B cell (primary cell): ENCODE measurements around the gene SDF2. TPM values are rescaled to one million over a fixed set of nuclear protein-coding genes. Genes with fewer than 3 reads are reported as not detected.

Source experiments
- ATAC-seq: fragments of 200-7000 bp; cut with Tn5 transposase; one replicate; pipeline ENCODE4 v1.10.0; 2021; ENCODE audit warnings: low read depth, mild to moderate bottlenecking, moderate number of reproducible peaks, moderate library complexity
- CTCF ChIA-PET: fragments of 350-600 bp; sonication (Branson Sonifier 250); formaldehyde crosslinking; loops from one replicate; lab custom pipeline; 2021; ENCODE audit warnings: antibody characterized with exemption, inconsistent platforms; lab: Charles Lee
- POLR2A ChIA-PET: fragments of 350-600 bp; sonication (Branson Sonifier 250); formaldehyde crosslinking; loops from one replicate; lab custom pipeline; 2021; ENCODE audit warnings: antibody characterized with exemption; lab: Charles Lee
- DNase-seq: peaks from one replicate; pipeline ENCODE4 v3.0.0; 2013
- H2AFZ ChIP-seq: 2 replicates; pipeline ENCODE4 v1.6.1; 2012; ENCODE audit warnings: mild to moderate bottlenecking, low read depth, low read length; ENCODE audit not compliant: insufficient read depth, poor library complexity, severe bottlenecking
- H3K27ac ChIP-seq, 2 donors: 1 replicate in 1 of 2; 2 replicates in 1 of 2; pipeline ENCODE4 v1.5.1; 2012 to 2013; ENCODE audit warnings: low read length in 2 of 2, mild to moderate bottlenecking in 2 of 2, moderate library complexity in 1 of 2
- H3K27me3 ChIP-seq, 4 experiments: fragments of 200-600 bp in 1 of 4; sonication (generic) in 1 of 4; replicated peaks in 1 of 4; 1 replicate in 2 of 4; 2 replicates in 2 of 4; pipeline versions ENCODE4 v1.6.1 to v1.7.0; 2013 to 2016; ENCODE audit warnings: low read length in 3 of 4, mild to moderate bottlenecking in 2 of 4, mixed read lengths in 1 of 4, moderate library complexity in 1 of 4; ENCODE audit not compliant: insufficient read depth in 4 of 4, control insufficient read depth in 3 of 4; ENCODE audit errors: control extremely low read depth in 1 of 4
- H3K36me3 ChIP-seq, 2 experiments: replicated peaks in 1 of 2; 1 replicate in 1 of 2; 2 replicates in 1 of 2; pipeline versions ENCODE4 v1.6.1 to v1.7.1; 2013; ENCODE audit warnings: low read length in 1 of 2; ENCODE audit not compliant: insufficient read depth in 2 of 2, control insufficient read depth in 1 of 2; ENCODE audit errors: control extremely low read depth in 1 of 2, extremely low read depth in 1 of 2
- H3K4me1 ChIP-seq, 2 donors: fragments of 200-600 bp in 1 of 2; sonication (generic) in 1 of 2; 1 replicate in 1 of 2; 2 replicates in 1 of 2; pipeline versions ENCODE4 v1.5.1 to v1.6.1; 2013 to 2017; ENCODE audit warnings: low read length in 2 of 2; ENCODE audit not compliant: control insufficient read depth in 2 of 2, insufficient read depth in 2 of 2
- H3K4me2 ChIP-seq: replicated peaks from 2 replicates; pipeline ENCODE3; 2012; ENCODE audit warnings: mild to moderate bottlenecking, low read depth, low read length; ENCODE audit not compliant: poor library complexity, severe bottlenecking
- H3K4me3 ChIP-seq, 5 experiments: fragments of 200-600 bp in 1 of 5; sonication (generic) in 1 of 5; 1 replicate in 3 of 5; 2 replicates in 2 of 5; pipeline versions ENCODE4 v1.5.1 to v1.7.0; 2011 to 2016; ENCODE audit warnings: low read length in 4 of 5, mild to moderate bottlenecking in 4 of 5, low read depth in 2 of 5, control low read depth in 1 of 5, moderate library complexity in 1 of 5; ENCODE audit not compliant: insufficient read depth in 1 of 5; ENCODE audit errors: control extremely low read depth in 1 of 5, extremely low read depth in 1 of 5
- H3K79me2 ChIP-seq: fragments of 200-600 bp; sonication (generic); one replicate; pipeline ENCODE4 v1.6.0; 2016; ENCODE audit warnings: low read length; ENCODE audit not compliant: control insufficient read depth, insufficient read depth
- H3K9ac ChIP-seq: fragments of 200-600 bp; sonication (generic); 2 replicates; pipeline ENCODE4 v1.6.1; 2017; ENCODE audit warnings: mild to moderate bottlenecking, low read length, moderate library complexity
- H3K9me3 ChIP-seq, 3 donors: one replicate each; pipeline versions ENCODE4 v1.6.1 to v1.7.1; 2013; ENCODE audit warnings: low read length in 2 of 3; ENCODE audit not compliant: control insufficient read depth in 2 of 3, insufficient read depth in 1 of 3; ENCODE audit errors: control extremely low read depth in 1 of 3
- H4K20me1 ChIP-seq: 2 replicates; pipeline ENCODE4 v1.6.0; 2012; ENCODE audit warnings: mild to moderate bottlenecking, low read length; ENCODE audit not compliant: insufficient read depth, control insufficient read depth, poor library complexity, severe bottlenecking
- H3K27ac Mint-ChIP-seq: one replicate; pipeline ENCODE4 v1.8.0; 2021; ENCODE audit warnings: mixed read lengths
- H3K27me3 Mint-ChIP-seq: one replicate; pipeline ENCODE4 v1.8.0; 2021; ENCODE audit warnings: mixed read lengths
- H3K4me1 Mint-ChIP-seq: one replicate; pipeline ENCODE4 v1.8.0; 2021; ENCODE audit warnings: mixed read lengths
- H3K4me3 Mint-ChIP-seq: one replicate; pipeline ENCODE4 v1.8.0; 2021; ENCODE audit warnings: mixed read lengths
- H3K9me3 Mint-ChIP-seq: one replicate; pipeline ENCODE4 v1.8.0; 2022; ENCODE audit warnings: mixed read lengths; ENCODE audit not compliant: insufficient read depth
- CTCF ChIP-seq: fragments of 200-600 bp; IDR thresholded peaks from one replicate; pipeline ENCODE4 v1.8.0; 2022; ENCODE audit warnings: antibody characterized with exemption, mild to moderate bottlenecking
- EZH2 ChIP-seq: IDR thresholded peaks from 2 replicates; pipeline ENCODE4 v1.6.1; 2012; ENCODE audit warnings: borderline replicate concordance, low read depth, mild to moderate bottlenecking, moderate library complexity, low read length; ENCODE audit not compliant: insufficient read depth, poor library complexity, severe bottlenecking
- WGBS: methylation state at CpG from one replicate; pipeline ENCODE4 v1.1.5; 2013; ENCODE audit warnings: missing lambda C conversion rate; ENCODE audit not compliant: insufficient coverage; 5-methylcytosine and 5-hydroxymethylcytosine counted together
- intact Hi-C: fragments of 100-400 bp; cut with micrococcal nuclease; formaldehyde crosslinking; loops from one replicate; pipeline ENCODE4 v1.10.0; 2022
- polyA plus RNA-seq: library from polyadenylated mRNA; depleted of rRNA; stranded (reverse); fragments of >200 nt; gene quantifications from 2 replicates; pipeline ENCODE4 v1.2.3, GENCODE V29; 2012
- total RNA-seq, 2 donors: library from RNA; stranded (reverse); fragments of 120-200 nt in 1 of 2; gene quantifications; 1 replicate in 1 of 2; 2 replicates in 1 of 2; pipeline versions ENCODE4 v1.2.3 to v1.2.4, GENCODE V29; 2013 to 2022

SDF2 gene
- total and polyA plus RNA-seq, 2 donors (not counting 1 experiment from before 2014, with no cell fraction given) = 32.6 to 40.4 TPM

GRCh38 chr17:28624148-28624547, 37.6 kb downstream of the SDF2 start:
- H2AFZ ChIP-seq = no peak overlapping the region
- no peaks in the 10 kb centered on the region for H3K9me3 Mint-ChIP-seq
- DNase-seq (no peak), ATAC-seq (no peak)
- ChIA-PET POLR2A (no interaction called here), CTCF (no interaction called here)
- peaks cover 14 to 81% of the 10 kb centered on the region in 2 experiments for H3K36me3 ChIP-seq
- no peaks in the 10 kb centered on the region for H3K4me1 Mint-ChIP-seq
- H3K27ac ChIP-seq = no peak overlapping the region
- WGBS = no CpG with 5 or more reads among the region's 2 CpGs
- H3K4me2 ChIP-seq = no peak overlapping the region
- intact Hi-C loops = no loop called here
- H3K27me3 ChIP-seq = no peaks in the 10 kb centered on the region
- no peaks in the 10 kb centered on the region for H3K27me3 Mint-ChIP-seq
- no peaks in the 10 kb centered on the region for H3K9me3 ChIP-seq
- TF ChIP-seq CTCF (no peak), EZH2 (no peak)
- H4K20me1 ChIP-seq = peaks cover 6% of the 10 kb centered on the region
- peaks cover 6% of the 10 kb centered on the region for H3K79me2 ChIP-seq
- no peak overlapping the region for H3K9ac ChIP-seq
- H3K27ac Mint-ChIP-seq = no peak overlapping the region
- H3K4me3 ChIP-seq = no peak overlapping the region
- no peaks in the 10 kb centered on the region for H3K4me1 ChIP-seq
- H3K4me3 Mint-ChIP-seq = no peak overlapping the region

- H3K79me2 ChIP-seq = peaks cover 5% of the 10 kb centered on the region
- H3K9me3 ChIP-seq = no peaks in the 10 kb centered on the region
- peaks cover 15 to 85% of the 10 kb centered on the region in 2 experiments for H3K36me3 ChIP-seq
- no peak overlapping the region for H3K27ac ChIP-seq
- POLR2A ChIA-PET = no interaction called here
- ATAC-seq (no peak), DNase-seq (no peak)
- no peaks in the 10 kb centered on the region for H3K9me3 Mint-ChIP-seq
- intact Hi-C loops = no loop called here
- no peak overlapping the region for H3K27ac Mint-ChIP-seq
- H3K4me3 ChIP-seq = no peak overlapping the region
- TF ChIP-seq EZH2 = no peak
- TF ChIP-seq CTCF = no peak
- 100% methylated on average over 2 of the region's 4 CpGs for WGBS
- H3K9ac ChIP-seq = no peak overlapping the region
- CTCF ChIA-PET = interaction anchor here (15.2 kb wide), 1 partner anchor 127 kb away, joined by 220 read pairs; no protein-coding TSS in a partner anchor
- peaks cover 6% of the 10 kb centered on the region for H4K20me1 ChIP-seq
- H3K4me1 ChIP-seq = no peaks in the 10 kb centered on the region
- H3K27me3 ChIP-seq = no peaks in the 10 kb centered on the region
- H3K4me2 ChIP-seq = no peak overlapping the region
- H3K27me3 Mint-ChIP-seq = no peaks in the 10 kb centered on the region
- H3K4me3 Mint-ChIP-seq = no peak overlapping the region
- no peaks in the 10 kb centered on the region for H3K4me1 Mint-ChIP-seq
- no peak overlapping the region for H2AFZ ChIP-seq
Measured at GRCh38 chr17:28623696-28624095, 38.0 kb downstream of the SDF2 start.
